ENCODE measurements around the gene MRM1.

GRCh38 chr17:36611345-36612072, 10.1 kb downstream of the MRM1 start:
- TF ChIP-seq RAD21 (conservative IDR thresholded peaks at IDR 0.05 in 1 of 2, IDR thresholded peaks at IDR 0.05 in 1 of 2) (no peak), CTCF (IDR thresholded peaks at IDR 0.05) (no peak), REST (IDR thresholded peaks at IDR 0.05) (no peak), POLR2A (IDR thresholded peaks at IDR 0.05; ENCODE audit: low read length) (no peak), BHLHE40 (IDR thresholded peaks at IDR 0.05; ENCODE audit: low read depth, low read length) (no peak), TFCP2L1 (CRISPR knock-in tag; IDR thresholded peaks at IDR 0.05) (no peak), HMGXB4 (CRISPR knock-in tag; IDR thresholded peaks at IDR 0.05; ENCODE audit: borderline replicate concordance) (no peak), CHD4 (IDR thresholded peaks at IDR 0.05; ENCODE audit: borderline replicate concordance) (no peak), MAX (IDR thresholded peaks at IDR 0.05) (no peak)
